Measurements from ENCODE around the gene YTHDC1.

GRCh38 chr4:68360231-68360968, 10.5 kb upstream of the YTHDC1 start:
- TF ChIP-seq, protein P1, sequence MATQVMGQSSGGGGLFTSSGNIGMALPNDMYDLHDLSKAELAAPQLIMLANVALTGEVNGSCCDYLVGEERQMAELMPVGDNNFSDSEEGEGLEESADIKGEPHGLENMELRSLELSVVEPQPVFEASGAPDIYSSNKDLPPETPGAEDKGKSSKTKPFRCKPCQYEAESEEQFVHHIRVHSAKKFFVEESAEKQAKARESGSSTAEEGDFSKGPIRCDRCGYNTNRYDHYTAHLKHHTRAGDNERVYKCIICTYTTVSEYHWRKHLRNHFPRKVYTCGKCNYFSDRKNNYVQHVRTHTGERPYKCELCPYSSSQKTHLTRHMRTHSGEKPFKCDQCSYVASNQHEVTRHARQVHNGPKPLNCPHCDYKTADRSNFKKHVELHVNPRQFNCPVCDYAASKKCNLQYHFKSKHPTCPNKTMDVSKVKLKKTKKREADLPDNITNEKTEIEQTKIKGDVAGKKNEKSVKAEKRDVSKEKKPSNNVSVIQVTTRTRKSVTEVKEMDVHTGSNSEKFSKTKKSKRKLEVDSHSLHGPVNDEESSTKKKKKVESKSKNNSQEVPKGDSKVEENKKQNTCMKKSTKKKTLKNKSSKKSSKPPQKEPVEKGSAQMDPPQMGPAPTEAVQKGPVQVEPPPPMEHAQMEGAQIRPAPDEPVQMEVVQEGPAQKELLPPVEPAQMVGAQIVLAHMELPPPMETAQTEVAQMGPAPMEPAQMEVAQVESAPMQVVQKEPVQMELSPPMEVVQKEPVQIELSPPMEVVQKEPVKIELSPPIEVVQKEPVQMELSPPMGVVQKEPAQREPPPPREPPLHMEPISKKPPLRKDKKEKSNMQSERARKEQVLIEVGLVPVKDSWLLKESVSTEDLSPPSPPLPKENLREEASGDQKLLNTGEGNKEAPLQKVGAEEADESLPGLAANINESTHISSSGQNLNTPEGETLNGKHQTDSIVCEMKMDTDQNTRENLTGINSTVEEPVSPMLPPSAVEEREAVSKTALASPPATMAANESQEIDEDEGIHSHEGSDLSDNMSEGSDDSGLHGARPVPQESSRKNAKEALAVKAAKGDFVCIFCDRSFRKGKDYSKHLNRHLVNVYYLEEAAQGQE (IDR thresholded peaks at IDR 0.05; ENCODE audit: low read depth, low read length) = no peak
- TF ChIP-seq CTCF (IDR thresholded peaks at IDR 0.05) (no peak), RAD21 (IDR thresholded peaks at IDR 0.05; ENCODE audit: low read length) (no peak), GATA2 (CRISPR knock-in tag; IDR thresholded peaks at IDR 0.05) (no peak), EP300 (IDR thresholded peaks at IDR 0.05; ENCODE audit: borderline replicate concordance in 1 of 2, low read depth in 1 of 2, low read length in 1 of 2) (no peak), NRF1 (IDR thresholded peaks at IDR 0.05; ENCODE audit: low read depth, low read length) (no peak)

Measured in SK-N-SH (cell line).